MM.1S (cell line): ENCODE measurements around the gene ZNF598.

Experiments used
- EZH2 ChIP-seq: fragments of 300-600 bp; sonication (generic); optimal IDR thresholded peaks from 2 replicates; pipeline ENCODE3; 2017; ENCODE audit warnings: low read depth, mild to moderate bottlenecking, antibody characterized with exemption, low read length, mixed read lengths
- EZH2phosphoT487 ChIP-seq: fragments of 300-600 bp; sonication (generic); IDR thresholded peaks from 2 replicates; pipeline ENCODE4 v1.6.1; 2018; ENCODE audit warnings: antibody characterized with exemption, low read length
- TF ChIP-seq, protein P1 (sequence below): fragments of 300-600 bp; sonication (generic); IDR thresholded peaks from 2 replicates; pipeline ENCODE4 v1.5.1; 2016; ENCODE audit warnings: antibody characterized with exemption, low read length, mixed read lengths

- TF ChIP-seq, protein P1, sequence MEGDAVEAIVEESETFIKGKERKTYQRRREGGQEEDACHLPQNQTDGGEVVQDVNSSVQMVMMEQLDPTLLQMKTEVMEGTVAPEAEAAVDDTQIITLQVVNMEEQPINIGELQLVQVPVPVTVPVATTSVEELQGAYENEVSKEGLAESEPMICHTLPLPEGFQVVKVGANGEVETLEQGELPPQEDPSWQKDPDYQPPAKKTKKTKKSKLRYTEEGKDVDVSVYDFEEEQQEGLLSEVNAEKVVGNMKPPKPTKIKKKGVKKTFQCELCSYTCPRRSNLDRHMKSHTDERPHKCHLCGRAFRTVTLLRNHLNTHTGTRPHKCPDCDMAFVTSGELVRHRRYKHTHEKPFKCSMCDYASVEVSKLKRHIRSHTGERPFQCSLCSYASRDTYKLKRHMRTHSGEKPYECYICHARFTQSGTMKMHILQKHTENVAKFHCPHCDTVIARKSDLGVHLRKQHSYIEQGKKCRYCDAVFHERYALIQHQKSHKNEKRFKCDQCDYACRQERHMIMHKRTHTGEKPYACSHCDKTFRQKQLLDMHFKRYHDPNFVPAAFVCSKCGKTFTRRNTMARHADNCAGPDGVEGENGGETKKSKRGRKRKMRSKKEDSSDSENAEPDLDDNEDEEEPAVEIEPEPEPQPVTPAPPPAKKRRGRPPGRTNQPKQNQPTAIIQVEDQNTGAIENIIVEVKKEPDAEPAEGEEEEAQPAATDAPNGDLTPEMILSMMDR = no peak
- TF ChIP-seq EZH2 (no peak), EZH2phosphoT487 (no peak)
Measured at GRCh38 chr16:2029350-2029749, 19.7 kb upstream of the ZNF598 start.
